K562 (cell line): ENCODE data around the gene MED15. TPM values are rescaled to one million over a fixed set of nuclear protein-coding genes. Genes with fewer than 3 reads are reported as not detected.

Experiments
- CHD7 ChIP-seq: fragments of 200-600 bp; sonication (generic); IDR thresholded peaks from one replicate; pipeline ENCODE4 v1.6.1; 2012; ENCODE audit warnings: mild to moderate bottlenecking, low read depth, low read length, inconsistent platforms
- EWSR1 ChIP-seq: fragments of 450-650 bp; IDR thresholded peaks from 2 replicates; pipeline ENCODE4 v1.6.1; 2018; ENCODE audit warnings: borderline replicate concordance, mild to moderate bottlenecking, low read depth, moderate library complexity; ENCODE audit not compliant: partially characterized antibody
- FOXK2 ChIP-seq, 2 experiments: fragments of 450-650 bp; IDR thresholded peaks in 1 of 2; conservative IDR thresholded peaks in 1 of 2; 2 replicates each; pipeline ENCODE4 v1.6.1; 2016; ENCODE audit warnings: low read depth in 2 of 2, mild to moderate bottlenecking in 1 of 2
- HBP1 ChIP-seq: fragments of 450-650 bp; formaldehyde crosslinking; IDR thresholded peaks from 2 replicates; pipeline ENCODE4 v1.4.0; 2022; ENCODE audit warnings: missing genetic modification characterization
- KLF13 ChIP-seq: fragments of 450-650 bp; IDR thresholded peaks from 2 replicates; pipeline ENCODE4 v1.6.1; 2016; ENCODE audit warnings: missing genetic modification characterization, low read depth, mild to moderate bottlenecking, missing compliant biosample characterization, moderate library complexity, borderline replicate concordance
- MEIS2 ChIP-seq: fragments of 450-650 bp; IDR thresholded peaks from 2 replicates; pipeline ENCODE4 v1.6.1; 2014; ENCODE audit warnings: mild to moderate bottlenecking; ENCODE audit not compliant: partially characterized antibody
- MYC ChIP-seq, 2 experiments: fragments of 250-450 bp in 1 of 2; sonication (Bioruptor Pico) in 1 of 2; IDR thresholded peaks; 2 replicates each; pipeline versions ENCODE4 v1.5.1 to v1.6.1; 2012 to 2021; ENCODE audit warnings: low read depth in 2 of 2, borderline replicate concordance in 1 of 2, improper control_type of control experiment in 1 of 2, low read length in 1 of 2, mild to moderate bottlenecking in 1 of 2, moderate library complexity in 1 of 2
- SP2 ChIP-seq: IDR thresholded peaks from 2 replicates; pipeline ENCODE4 v1.6.1; 2011; ENCODE audit warnings: mild to moderate bottlenecking, low read depth, low read length, moderate library complexity; ENCODE audit not compliant: poor library complexity, severe bottlenecking; ENCODE audit errors: extremely low read depth
- SRSF7 ChIP-seq: fragments of 200-400 bp; formaldehyde crosslinking; optimal IDR thresholded peaks from 2 replicates; pipeline ENCODE3; 2017; ENCODE audit warnings: mild to moderate bottlenecking, low read depth, low read length
- polyA plus RNA-seq, 8 experiments: library from polyadenylated mRNA; depleted of rRNA in 4 of 8; stranded (reverse) in 5 of 8; unstranded in 3 of 8; fragments of >200 nt; fragmentation: Nextera tagmentation in 2 of 8; fragmentation: Illumina TruSeq in 1 of 8; extraction: Ambion mirVana in 2 of 8; extraction: Trizol in 1 of 8; gene quantifications; 2 replicates each; pipeline versions ENCODE4 v1.2.1 to v1.2.3, GENCODE V29; 2011 to 2014; ENCODE audit warnings: inconsistent platforms in 1 of 8, missing spikeins in 1 of 8
- total RNA-seq, 7 experiments: library from RNA; depleted of rRNA in 6 of 7; stranded (reverse); fragments of >200 nt in 6 of 7; fragmentation: Illumina TruSeq in 2 of 7; extraction: Trizol in 2 of 7; gene quantifications; 2 replicates each; pipeline versions ENCODE4 v1.2.1 to v1.2.3, GENCODE V29; 2011 to 2021; ENCODE audit warnings: low replicate concordance in 1 of 7

MED15 gene
- total and polyA plus RNA-seq, 9 of the 15 experiments (the other 6 are each of a cell fraction or from before 2014, with no cell fraction given): 4.0 to 271 (median 60.1) TPM

GRCh38 chr22:20507253-20508066, at the start of gene MED15 (continued):
- TF ChIP-seq HBP1 (CRISPR knock-in tag) (no peak), EWSR1 (no peak), MEIS2 (no peak), CHD7 (no peak), MYC (IDR thresholded peaks at IDR 0.05; ENCODE audit: low read depth, low read length) (peak; percentile 95), MYC (CRISPR knock-in tag; IDR thresholded peaks at IDR 0.05; ENCODE audit: borderline replicate concordance, low read depth) (peak; percentile 99), SRSF7 (no peak), KLF13 (tag) (peak; percentile 98), FOXK2 (conservative IDR thresholded peaks at IDR 0.05 in 1 of 2, IDR thresholded peaks at IDR 0.05 in 1 of 2; ENCODE audit: low read depth in 2 of 2) (no peak), SP2 (peak; percentile 48)
